OCI-LY7 (cell line): ENCODE measurements around the gene ADAM12.

Experiments
- CTCF ChIP-seq: fragments of 200-600 bp; sonication (generic); conservative IDR thresholded peaks from 2 replicates; pipeline ENCODE4 v1.5.1; 2014; ENCODE audit warnings: mild to moderate bottlenecking, antibody characterized with exemption, low read length, moderate library complexity, mixed read lengths
- EZH2phosphoT487 ChIP-seq: fragments of 200-600 bp; sonication (generic); IDR thresholded peaks from 2 replicates; pipeline ENCODE4 v1.6.1; 2018; ENCODE audit warnings: low read depth, borderline replicate concordance, mild to moderate bottlenecking, mixed run types, antibody characterized with exemption, low read length, moderate library complexity, mixed read lengths

DNA sequence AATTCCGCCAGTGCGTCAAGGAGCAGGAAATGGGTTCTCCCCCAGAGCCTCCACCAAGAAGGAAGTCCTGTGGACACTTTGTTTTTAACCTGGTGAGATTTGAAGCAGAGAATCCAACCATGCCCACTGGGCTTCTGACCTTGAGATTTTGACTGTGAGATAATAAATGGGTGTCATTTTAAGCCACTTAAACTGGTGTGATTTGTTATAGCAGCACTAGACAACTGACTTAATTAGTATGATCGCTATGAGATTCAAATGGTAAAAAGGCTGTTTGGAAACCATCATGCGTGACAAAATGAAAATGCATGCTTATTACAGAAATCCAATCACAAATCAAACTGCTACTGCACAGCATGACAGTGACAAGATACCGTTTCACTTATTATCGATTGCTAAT is 98.0 kb downstream of the ADAM12 start:
- TF ChIP-seq CTCF (no peak), EZH2phosphoT487 (no peak)
